ENCODE data around the gene RSF1. TPM values are rescaled to one million over a fixed set of nuclear protein-coding genes. Genes with fewer than 3 reads are reported as not detected.

The RSF1 gene
- polyA plus RNA-seq, 1 donor, result 32.1 TPM

DNA sequence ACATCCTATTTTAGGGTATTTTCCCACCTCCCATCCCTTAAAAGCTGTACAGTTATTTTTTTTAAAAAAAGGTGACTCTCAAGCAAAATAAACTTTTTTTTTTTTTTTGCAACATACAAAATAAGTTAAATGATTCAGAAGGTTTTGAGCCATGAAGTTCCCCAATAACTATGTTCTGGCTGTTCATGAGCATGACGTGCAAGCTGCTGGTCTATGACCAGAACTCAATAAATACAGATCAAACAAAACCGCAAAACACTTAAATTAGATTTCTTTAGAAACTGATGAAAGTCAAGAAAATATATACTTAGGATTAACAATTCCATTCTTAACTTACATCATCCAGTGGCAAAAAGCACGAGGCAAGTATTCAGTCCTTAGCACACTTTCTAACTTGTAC lies 158.9 kb downstream of the RSF1 start:
- Histone ChIP-seq H3K4me3 (ENCODE audit: low read length) (no peak overlapping the region), H3K4me1 (ENCODE audit: control insufficient read depth, insufficient read depth, low read length) (peaks cover 9% of the 10 kb centered on the region), H3K27ac (ENCODE audit: low read length) (no peak overlapping the region), H3K36me3 (ENCODE audit: control insufficient read depth, insufficient read depth, low read length) (peaks cover under 1% of the 10 kb centered on the region), H3K9me3 (ENCODE audit: control insufficient read depth, low read depth, low read length) (no peaks in the 10 kb centered on the region), H3K27me3 (ENCODE audit: control insufficient read depth, insufficient read depth, low read length) (no peaks in the 10 kb centered on the region)
- no peak for DNase-seq
- 86% methylated on average over 2 of the region's 3 CpGs for WGBS (ENCODE audit: insufficient coverage, low lambda C conversion rate)

DNA sequence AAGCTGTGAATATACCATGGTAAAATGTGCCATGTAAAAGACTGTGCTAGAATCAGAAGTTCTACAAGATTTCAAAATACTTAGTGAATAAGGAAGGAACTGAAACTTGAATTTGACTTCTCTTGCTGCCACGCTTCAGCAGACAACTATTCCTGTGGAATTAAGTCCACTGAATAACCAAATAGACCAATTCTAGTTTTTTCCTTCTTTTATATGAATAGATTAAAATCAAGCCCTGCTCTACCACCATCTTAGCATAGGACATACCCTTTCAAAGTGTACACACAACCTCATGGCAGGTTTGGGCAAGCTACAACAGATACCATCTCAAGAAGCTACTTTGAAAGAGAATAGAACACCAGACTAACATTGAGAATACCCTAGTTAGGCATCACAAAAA lies 159.6 kb downstream of the RSF1 start:
- Histone ChIP-seq H3K9me3 (ENCODE audit: control insufficient read depth, low read depth, low read length) (no peaks in the 10 kb centered on the region), H3K27me3 (ENCODE audit: control insufficient read depth, insufficient read depth, low read length) (no peaks in the 10 kb centered on the region), H3K36me3 (ENCODE audit: control insufficient read depth, insufficient read depth, low read length) (no peaks in the 10 kb centered on the region), H3K27ac (ENCODE audit: low read length) (no peak overlapping the region), H3K4me1 (ENCODE audit: control insufficient read depth, insufficient read depth, low read length) (peaks cover 8% of the 10 kb centered on the region), H3K4me3 (ENCODE audit: low read length) (no peak overlapping the region)
- no CpG with 5 or more reads among the region's 1 CpG for WGBS (ENCODE audit: insufficient coverage, low lambda C conversion rate)
- DNase-seq, result no peak

GRCh38 chr11:77658213-77659013 lies 162.1 kb downstream of the RSF1 start:
- no peaks in the 10 kb centered on the region for H3K36me3 ChIP-seq (ENCODE audit: control insufficient read depth, insufficient read depth, low read length)
- no peak for DNase-seq
- no peak overlapping the region for H3K27ac ChIP-seq (ENCODE audit: low read length)
- WGBS (ENCODE audit: insufficient coverage, low lambda C conversion rate), result 59% methylated on average over 3 of the region's 4 CpGs
- no peaks in the 10 kb centered on the region for H3K9me3 ChIP-seq (ENCODE audit: control insufficient read depth, low read depth, low read length)
- no peaks in the 10 kb centered on the region for H3K4me1 ChIP-seq (ENCODE audit: control insufficient read depth, insufficient read depth, low read length)
- no peak overlapping the region for H3K4me3 ChIP-seq (ENCODE audit: low read length)
- H3K27me3 ChIP-seq (ENCODE audit: control insufficient read depth, insufficient read depth, low read length), result no peaks in the 10 kb centered on the region

GRCh38 chr11:77656362-77656761 lies 164.2 kb downstream of the RSF1 start:
- no peak overlapping the region for H3K4me3 ChIP-seq (ENCODE audit: low read length)
- DNase-seq, result no peak
- H3K9me3 ChIP-seq (ENCODE audit: control insufficient read depth, low read depth, low read length), result no peaks in the 10 kb centered on the region
- WGBS (ENCODE audit: insufficient coverage, low lambda C conversion rate), result 100% methylated on average over 1 of the region's 7 CpGs
- no peaks in the 10 kb centered on the region for H3K36me3 ChIP-seq (ENCODE audit: control insufficient read depth, insufficient read depth, low read length)
- no peaks in the 10 kb centered on the region for H3K4me1 ChIP-seq (ENCODE audit: control insufficient read depth, insufficient read depth, low read length)
- H3K27ac ChIP-seq (ENCODE audit: low read length), result no peak overlapping the region
- no peaks in the 10 kb centered on the region for H3K27me3 ChIP-seq (ENCODE audit: control insufficient read depth, insufficient read depth, low read length)

DNA sequence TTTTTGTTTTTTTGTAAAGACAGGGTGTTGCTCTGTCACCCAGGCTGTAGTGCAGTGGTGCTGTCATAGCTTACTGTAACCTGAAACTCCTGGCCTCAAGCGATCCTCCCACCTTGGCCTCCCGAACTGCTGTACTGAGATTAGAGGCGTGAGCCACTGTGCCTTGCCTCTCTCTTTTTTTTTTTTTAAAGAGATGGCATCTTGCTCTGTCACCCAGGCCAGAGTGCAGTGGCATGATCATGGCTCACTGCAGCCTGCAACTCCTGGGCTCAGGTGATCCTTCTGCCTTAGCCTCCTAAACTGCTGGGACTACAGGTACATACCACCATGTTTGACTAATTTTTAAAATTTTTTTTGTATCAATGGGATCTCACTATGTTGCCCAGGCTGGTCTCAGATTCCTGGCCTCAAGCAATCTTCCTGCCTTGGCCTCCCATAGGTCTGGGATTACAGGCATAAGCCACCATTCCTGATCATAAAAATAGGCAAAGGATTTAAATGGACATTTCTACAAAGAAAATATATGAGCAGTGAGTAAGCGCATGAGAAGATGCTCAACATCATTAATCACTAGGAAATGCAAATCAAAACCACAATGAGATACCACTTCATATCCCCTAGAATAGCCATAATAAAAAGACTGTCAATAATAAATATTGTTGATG lies 165.6 kb downstream of the RSF1 start:
- WGBS (ENCODE audit: insufficient coverage, low lambda C conversion rate), result 80% methylated on average over 1 of the region's 4 CpGs
- H3K27me3 ChIP-seq (ENCODE audit: control insufficient read depth, insufficient read depth, low read length), result no peaks in the 10 kb centered on the region
- no peak overlapping the region for H3K4me3 ChIP-seq (ENCODE audit: low read length)
- H3K27ac ChIP-seq (ENCODE audit: low read length), result no peak overlapping the region
- no peaks in the 10 kb centered on the region for H3K36me3 ChIP-seq (ENCODE audit: control insufficient read depth, insufficient read depth, low read length)
- no peak for DNase-seq
- no peaks in the 10 kb centered on the region for H3K9me3 ChIP-seq (ENCODE audit: control insufficient read depth, low read depth, low read length)
- H3K4me1 ChIP-seq (ENCODE audit: control insufficient read depth, insufficient read depth, low read length), result peaks cover 2% of the 10 kb centered on the region

GRCh38 chr11:77650123-77650522 lies 170.4 kb downstream of the RSF1 start:
- Histone ChIP-seq H3K36me3 (ENCODE audit: control insufficient read depth, insufficient read depth, low read length) (no peaks in the 10 kb centered on the region), H3K9me3 (ENCODE audit: control insufficient read depth, low read depth, low read length) (no peaks in the 10 kb centered on the region), H3K4me1 (ENCODE audit: control insufficient read depth, insufficient read depth, low read length) (peaks cover 9% of the 10 kb centered on the region), H3K4me3 (ENCODE audit: low read length) (no peak overlapping the region), H3K27me3 (ENCODE audit: control insufficient read depth, insufficient read depth, low read length) (no peaks in the 10 kb centered on the region), H3K27ac (ENCODE audit: low read length) (peak overlapping the region; percentile 3)
- 40% methylated on average over 1 of the region's 3 CpGs for WGBS (ENCODE audit: insufficient coverage, low lambda C conversion rate)
- peak; percentile 47 to 69 for DNase-seq

DNA sequence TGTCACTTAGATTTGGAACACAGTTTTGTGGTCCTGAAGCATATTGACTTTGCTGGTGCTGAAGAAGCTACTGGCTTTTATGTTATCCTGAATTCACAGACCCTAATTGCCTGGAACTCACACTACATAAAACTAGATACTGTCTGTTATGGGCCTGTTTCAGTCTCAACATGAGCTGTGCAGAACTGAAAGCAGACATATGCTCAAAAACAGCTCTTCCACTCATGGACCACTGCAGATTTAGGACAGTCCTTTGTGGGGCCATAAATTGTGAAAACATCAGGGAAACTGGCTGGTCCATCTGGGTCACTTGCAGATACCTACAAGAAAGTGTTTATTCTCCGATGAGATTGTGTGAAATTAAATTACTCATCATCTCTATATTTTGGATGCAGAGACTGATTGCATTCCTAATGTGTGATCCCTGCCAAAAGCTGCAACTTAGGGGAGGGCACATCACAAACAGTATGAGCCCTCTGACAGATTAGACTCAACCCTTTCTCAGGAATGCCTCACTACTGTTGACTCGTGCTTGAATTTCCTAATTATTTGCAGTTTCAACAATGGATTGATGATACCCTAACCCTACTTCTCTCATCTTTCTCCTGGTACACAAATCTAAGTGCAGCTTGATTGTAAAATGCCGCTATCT lies 172.7 kb downstream of the RSF1 start:
- 0% methylated on average over 1 of the region's 3 CpGs for WGBS (ENCODE audit: insufficient coverage, low lambda C conversion rate)
- Histone ChIP-seq H3K4me3 (ENCODE audit: low read length) (no peak overlapping the region), H3K36me3 (ENCODE audit: control insufficient read depth, insufficient read depth, low read length) (no peaks in the 10 kb centered on the region), H3K27me3 (ENCODE audit: control insufficient read depth, insufficient read depth, low read length) (no peaks in the 10 kb centered on the region), H3K27ac (ENCODE audit: low read length) (no peak overlapping the region), H3K4me1 (ENCODE audit: control insufficient read depth, insufficient read depth, low read length) (peaks cover 9% of the 10 kb centered on the region), H3K9me3 (ENCODE audit: control insufficient read depth, low read depth, low read length) (no peaks in the 10 kb centered on the region)
- DNase-seq, result no peak

GRCh38 chr11:77644887-77645286 lies 175.6 kb downstream of the RSF1 start:
- no peaks in the 10 kb centered on the region for H3K9me3 ChIP-seq (ENCODE audit: control insufficient read depth, low read depth, low read length)
- H3K4me3 ChIP-seq (ENCODE audit: low read length), result no peak overlapping the region
- no peak overlapping the region for H3K27ac ChIP-seq (ENCODE audit: low read length)
- H3K36me3 ChIP-seq (ENCODE audit: control insufficient read depth, insufficient read depth, low read length), result no peaks in the 10 kb centered on the region
- no peak for DNase-seq
- peaks cover 6% of the 10 kb centered on the region for H3K4me1 ChIP-seq (ENCODE audit: control insufficient read depth, insufficient read depth, low read length)
- no CpG with 5 or more reads among the region's 1 CpG for WGBS (ENCODE audit: insufficient coverage, low lambda C conversion rate)
- no peaks in the 10 kb centered on the region for H3K27me3 ChIP-seq (ENCODE audit: control insufficient read depth, insufficient read depth, low read length)

- H3K27ac ChIP-seq (ENCODE audit: low read length), result no peak overlapping the region
- H3K4me1 ChIP-seq (ENCODE audit: control insufficient read depth, insufficient read depth, low read length), result peaks cover 4% of the 10 kb centered on the region
- H3K4me3 ChIP-seq (ENCODE audit: low read length), result no peak overlapping the region
- no peaks in the 10 kb centered on the region for H3K36me3 ChIP-seq (ENCODE audit: control insufficient read depth, insufficient read depth, low read length)
- no CpG with 5 or more reads among the region's 2 CpGs for WGBS (ENCODE audit: insufficient coverage, low lambda C conversion rate)
- DNase-seq, result peak in 1 of 2 donors; percentile 30
- H3K27me3 ChIP-seq (ENCODE audit: control insufficient read depth, insufficient read depth, low read length), result no peaks in the 10 kb centered on the region
- H3K9me3 ChIP-seq (ENCODE audit: control insufficient read depth, low read depth, low read length), result peaks cover 5% of the 10 kb centered on the region
Observed at GRCh38 chr11:77642228-77642627, 178.3 kb downstream of the RSF1 start.

DNA sequence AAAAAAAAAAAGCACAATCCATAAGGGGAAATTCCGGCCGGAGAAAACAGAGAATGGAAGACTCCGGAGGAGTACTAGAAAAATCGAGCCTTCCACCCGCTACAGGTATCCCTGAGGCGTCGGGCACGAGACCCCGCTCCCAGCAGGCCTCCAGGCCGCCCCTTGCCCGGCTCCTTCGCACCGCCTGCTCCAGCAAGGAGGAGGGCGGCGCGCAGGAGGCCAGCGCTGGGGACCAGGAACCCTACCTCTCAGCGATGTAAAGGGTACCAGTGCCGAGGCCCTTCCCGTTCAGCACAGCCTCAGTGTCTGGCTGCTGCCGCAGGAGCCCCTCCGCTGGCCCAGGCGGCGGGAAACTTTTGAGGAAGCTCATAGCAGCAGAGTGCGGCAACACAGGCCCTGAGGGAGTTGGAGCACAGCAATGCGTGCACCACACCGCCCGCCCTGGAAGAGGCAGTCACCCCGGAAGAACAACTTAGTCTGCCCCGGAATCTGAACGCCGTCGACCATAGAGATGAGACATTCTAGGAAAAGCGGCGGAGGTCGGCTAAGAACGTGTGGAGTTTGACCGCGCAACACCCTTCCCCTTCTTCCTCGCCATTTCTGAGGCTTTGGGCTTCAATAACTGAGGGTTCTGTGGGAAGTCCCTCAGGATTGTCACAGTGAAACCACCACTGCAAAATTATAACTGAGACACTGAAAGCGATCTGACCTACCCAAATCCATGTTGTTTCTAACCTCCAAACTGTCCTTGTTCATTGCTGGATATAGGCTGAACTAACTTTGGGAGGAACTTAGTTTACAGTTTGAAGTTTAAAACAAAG lies 183.0 kb downstream of the RSF1 start, which contains the start of gene CLNS1A:
Gene CLNS1A (minus strand): TSS at position 450 of the 821 bp plus-strand sequence. CDS start 80 bp downstream, at position 370.
- no CpG with 5 or more reads among the region's 41 CpGs for WGBS (ENCODE audit: insufficient coverage, low lambda C conversion rate)
- peak within 1 kb of the TSS; percentile 95 for H3K4me3 ChIP-seq (ENCODE audit: low read length)
- peaks cover 2% of the 10 kb centered on the region for H3K36me3 ChIP-seq (ENCODE audit: control insufficient read depth, insufficient read depth, low read length)
- peak within 1 kb of the TSS; percentile 82 for H3K27ac ChIP-seq (ENCODE audit: low read length)
- peaks cover 5% of the 10 kb centered on the region for H3K9me3 ChIP-seq (ENCODE audit: control insufficient read depth, low read depth, low read length)
- H3K27me3 ChIP-seq (ENCODE audit: control insufficient read depth, insufficient read depth, low read length), result no peaks in the 10 kb centered on the region
- DNase-seq, result peak; percentile 80 to 93
- H3K4me1 ChIP-seq (ENCODE audit: control insufficient read depth, insufficient read depth, low read length), result peaks cover 7% of the 10 kb centered on the region
